CD4-positive, alpha-beta T cell treated with Interleukin-15 for 1 hour (primary cell): ENCODE measurements around the gene HOOK2.

Experiments used
- DNase-seq: peaks from one replicate; pipeline ENCODE4 v3.0.0-alpha.2; 2020

Gene HOOK2

GRCh38 chr19:12793290-12794195 lies 18.2 kb upstream of the HOOK2 start:
- peak; percentile 97 for DNase-seq

GRCh38 chr19:12792853-12793289 lies 17.5 kb upstream of the HOOK2 start:
- DNase-seq, result no peak

GRCh38 chr19:12792051-12792852 lies 16.9 kb upstream of the HOOK2 start:
- peak; percentile 69 for DNase-seq

- peak; percentile 99 for DNase-seq
These were observed 16.1 kb upstream of the HOOK2 start, which contains the start of gene JUNB for GRCh38 chr19:12791345-12792050. TSS of gene JUNB (plus strand) at chr19:12791486. CDS start at chr19:12791772, 286 bp downstream.

- DNase-seq, result no peak
These were observed 15.4 kb upstream of the HOOK2 start for GRCh38 chr19:12790628-12791344.

- peak; percentile 99 for DNase-seq
These were observed 14.7 kb upstream of the HOOK2 start for GRCh38 chr19:12789904-12790619.

GRCh38 chr19:12789098-12789903 lies 13.9 kb upstream of the HOOK2 start:
- peak; percentile 29 for DNase-seq

- DNase-seq, result peak; percentile 88
These were observed 13.3 kb upstream of the HOOK2 start for GRCh38 chr19:12788682-12789097.

- DNase-seq, result no peak
These were observed 12.8 kb upstream of the HOOK2 start for GRCh38 chr19:12788042-12788681.

GRCh38 chr19:12787458-12787857 lies 12.1 kb upstream of the HOOK2 start:
- no peak for DNase-seq

- DNase-seq, result no peak
These were observed 11.6 kb upstream of the HOOK2 start for GRCh38 chr19:12786952-12787351.

GRCh38 chr19:12786141-12786870 lies 11.0 kb upstream of the HOOK2 start:
- peak; percentile 88 for DNase-seq

GRCh38 chr19:12785431-12786031 lies 10.2 kb upstream of the HOOK2 start:
- DNase-seq, result peak; percentile 60

- peak; percentile 73 for DNase-seq
These were observed 9.6 kb upstream of the HOOK2 start for GRCh38 chr19:12784871-12785430.

- DNase-seq, result peak; percentile 45
These were observed 9.1 kb upstream of the HOOK2 start for GRCh38 chr19:12784394-12784870.

- DNase-seq, result peak; percentile 61
These were observed 8.6 kb upstream of the HOOK2 start for GRCh38 chr19:12783849-12784393.

- DNase-seq, result no peak
These were observed 8.0 kb upstream of the HOOK2 start for GRCh38 chr19:12783291-12783848.
